GM13976 (cell line): ENCODE results near the gene VEGFC.

Experiments
- DNase-seq: peaks from one replicate; pipeline ENCODE4 v3.0.0; 2012; ENCODE audit warnings: low spot score
- in situ Hi-C: fragments of 300-500 bp; cut with MboI; formaldehyde crosslinking; loops from one replicate; pipeline ENCODE4 v1.12.0; 2022; ENCODE audit warnings: low sequenced_read_pairs, mixed read lengths, inconsistent platforms; ENCODE audit not compliant: unreplicated experiment
- TF ChIP-seq, protein P1 (sequence below): IDR thresholded peaks from 2 replicates; pipeline ENCODE4 v1.5.1; 2012; ENCODE audit warnings: borderline replicate concordance, mild to moderate bottlenecking; ENCODE audit not compliant: insufficient read depth; ENCODE audit errors: extremely low read depth, missing control alignments, control extremely low read depth

Gene VEGFC

DNA sequence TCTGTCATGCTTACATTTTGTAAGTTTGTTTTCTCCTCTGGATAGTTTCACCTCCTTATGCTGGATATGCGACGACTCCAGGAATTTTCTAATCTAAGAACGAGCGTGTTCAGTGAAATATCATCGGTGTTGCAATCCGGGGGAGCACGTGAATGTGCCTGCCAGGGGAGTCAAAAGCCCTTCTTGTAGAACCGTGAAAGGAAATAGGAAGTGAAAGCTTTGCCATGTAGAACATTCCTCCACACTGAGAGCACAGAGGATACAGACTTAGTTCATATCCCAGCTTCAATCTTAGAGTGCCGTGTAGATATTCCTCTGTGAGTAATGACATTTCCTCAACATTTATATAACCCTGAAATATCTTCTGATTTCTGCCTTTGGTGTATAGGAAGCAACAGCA, 121.2 kb downstream of the VEGFC start:
- TF ChIP-seq, protein P1, sequence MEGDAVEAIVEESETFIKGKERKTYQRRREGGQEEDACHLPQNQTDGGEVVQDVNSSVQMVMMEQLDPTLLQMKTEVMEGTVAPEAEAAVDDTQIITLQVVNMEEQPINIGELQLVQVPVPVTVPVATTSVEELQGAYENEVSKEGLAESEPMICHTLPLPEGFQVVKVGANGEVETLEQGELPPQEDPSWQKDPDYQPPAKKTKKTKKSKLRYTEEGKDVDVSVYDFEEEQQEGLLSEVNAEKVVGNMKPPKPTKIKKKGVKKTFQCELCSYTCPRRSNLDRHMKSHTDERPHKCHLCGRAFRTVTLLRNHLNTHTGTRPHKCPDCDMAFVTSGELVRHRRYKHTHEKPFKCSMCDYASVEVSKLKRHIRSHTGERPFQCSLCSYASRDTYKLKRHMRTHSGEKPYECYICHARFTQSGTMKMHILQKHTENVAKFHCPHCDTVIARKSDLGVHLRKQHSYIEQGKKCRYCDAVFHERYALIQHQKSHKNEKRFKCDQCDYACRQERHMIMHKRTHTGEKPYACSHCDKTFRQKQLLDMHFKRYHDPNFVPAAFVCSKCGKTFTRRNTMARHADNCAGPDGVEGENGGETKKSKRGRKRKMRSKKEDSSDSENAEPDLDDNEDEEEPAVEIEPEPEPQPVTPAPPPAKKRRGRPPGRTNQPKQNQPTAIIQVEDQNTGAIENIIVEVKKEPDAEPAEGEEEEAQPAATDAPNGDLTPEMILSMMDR: no peak

DNA sequence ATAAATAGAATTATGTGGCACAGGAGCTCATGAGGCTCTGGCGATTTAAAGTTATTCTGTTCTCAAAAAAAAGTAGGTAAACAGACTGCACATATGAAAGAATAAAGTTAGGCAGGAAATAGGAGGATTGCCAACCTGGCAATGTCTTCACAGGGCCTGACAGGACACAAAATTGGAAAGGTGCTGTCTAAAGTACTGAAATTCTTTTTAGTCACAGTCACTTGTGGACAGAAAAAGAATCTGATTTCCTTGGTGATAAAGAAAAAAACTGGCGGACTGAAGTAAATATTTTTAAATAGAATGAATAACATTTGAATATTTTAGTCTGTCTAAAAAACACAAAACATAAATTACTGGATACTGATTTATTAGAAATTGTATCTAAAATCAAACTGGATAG, 124.4 kb downstream of the VEGFC start:
- no peak for DNase-seq
- in situ Hi-C loops: no loop called here
- TF ChIP-seq, protein P1: no peak

More for the DNA sequence above, 121.2 kb downstream of the VEGFC start:
- in situ Hi-C loops: no loop called here
- DNase-seq: no peak

DNA sequence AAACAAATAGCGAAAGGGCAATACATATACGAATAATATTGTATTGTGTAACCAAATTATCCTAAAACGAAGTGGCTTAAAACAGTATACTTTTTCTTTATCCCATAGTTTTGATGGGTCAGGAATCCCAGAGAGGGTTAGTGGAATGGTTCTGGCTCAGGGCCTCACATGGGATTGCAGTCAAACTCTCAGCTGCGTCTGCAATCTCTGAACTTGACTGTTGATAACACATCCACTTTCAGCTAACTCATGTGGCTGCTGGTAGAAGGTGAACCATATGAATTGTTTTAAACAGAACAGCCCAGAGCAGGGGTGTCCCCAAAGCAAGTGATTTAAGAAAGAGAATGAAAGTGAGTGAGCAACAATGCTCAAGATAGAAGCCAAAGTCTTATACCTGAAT, 127.8 kb downstream of the VEGFC start:
- in situ Hi-C loops: no loop called here
- TF ChIP-seq, protein P1: no peak
- DNase-seq: no peak

- in situ Hi-C loops: no loop called here
- DNase-seq: no peak
- TF ChIP-seq, protein P1: no peak
Measured at GRCh38 chr4:176660561-176660960, 132.2 kb downstream of the VEGFC start.

GRCh38 chr4:176656108-176656507, 136.6 kb downstream of the VEGFC start:
- no peak for DNase-seq
- TF ChIP-seq, protein P1: no peak
- in situ Hi-C loops: no loop called here

GRCh38 chr4:176654565-176655216, 138.0 kb downstream of the VEGFC start:
- TF ChIP-seq, protein P1: no peak
- DNase-seq: no peak
- in situ Hi-C loops: no loop called here

GRCh38 chr4:176653401-176654220, 139.1 kb downstream of the VEGFC start:
- in situ Hi-C loops: no loop called here
- TF ChIP-seq, protein P1: no peak
- DNase-seq: no peak
